Endothelial cell of umbilical vein (primary cell): ENCODE measurements around the gene NCS1. TPM values are rescaled to one million over a fixed set of nuclear protein-coding genes. Genes with fewer than 3 reads are reported as not detected.
A peak's percentile ranks its signal among the peaks of the same experiment; 100 is the strongest.

Source experiments
- BruUV-seq: library from RNA; stranded (reverse); fragments of 400-500 nt; replicated peaks from 2 replicates; lab custom pipeline; 2021; lab: Mats Ljungman, UMichigan
- CTCF ChIA-PET: fragments of 300-600, 350-600 bp; sonication (Branson Sonifier 250); formaldehyde crosslinking; loops from one replicate; lab custom pipeline; 2021; ENCODE audit warnings: antibody characterized with exemption, inconsistent platforms; lab: Charles Lee
- POLR2A ChIA-PET: fragments of 300-600, 350-600 bp; sonication (Branson Sonifier 250); formaldehyde crosslinking; loops from one replicate; lab custom pipeline; 2021; ENCODE audit warnings: antibody characterized with exemption, inconsistent platforms; lab: Charles Lee
- DNase-seq: peaks from one replicate; pipeline ENCODE4 v3.0.0-alpha.2; 2011; ENCODE audit warnings: low read depth, low spot score
- FAIRE-seq: peaks from 2 replicates; lab custom pipeline; 2011; peaks lifted over from hg19 to GRCh38; lab: Jason Lieb, UNC
- H2AFZ ChIP-seq: 2 replicates; pipeline ENCODE4 v1.6.0; 2012; ENCODE audit warnings: low read depth, low read length, control low read depth, inconsistent platforms
- H3K27ac ChIP-seq: 2 replicates; pipeline ENCODE4 v1.5.1; 2011; ENCODE audit warnings: low read depth, mild to moderate bottlenecking, control low read depth, low read length, moderate library complexity; ENCODE audit not compliant: insufficient read depth
- H3K27me3 ChIP-seq, 2 experiments: 2 replicates each; pipeline versions ENCODE4 v1.6.0 to v1.6.1; 2011; ENCODE audit warnings: low read length in 2 of 2, mixed read lengths in 1 of 2; ENCODE audit not compliant: control insufficient read depth in 2 of 2, insufficient read depth in 2 of 2
- H3K36me3 ChIP-seq, 2 experiments: 2 replicates in 1 of 2; 3 replicates in 1 of 2; pipeline ENCODE4 v1.5.1; 2011; ENCODE audit warnings: low read length in 2 of 2, mild to moderate bottlenecking in 1 of 2, moderate library complexity in 1 of 2; ENCODE audit not compliant: control insufficient read depth in 2 of 2, insufficient read depth in 2 of 2; ENCODE audit errors: extremely low read depth in 1 of 2
- H3K4me1 ChIP-seq: 3 replicates; pipeline ENCODE4 v1.5.1; 2011; ENCODE audit warnings: mild to moderate bottlenecking, low read length; ENCODE audit not compliant: control insufficient read depth, insufficient read depth; ENCODE audit errors: extremely low read depth
- H3K4me2 ChIP-seq: 2 replicates; pipeline ENCODE4 v1.6.1; 2011; ENCODE audit warnings: low read length, control low read depth, mixed read lengths; ENCODE audit not compliant: insufficient read depth
- H3K4me3 ChIP-seq, 3 experiments: fragments of 200-600 bp in 1 of 3; sonication (generic), shearing (Covaris generic) in 1 of 3; replicated peaks in 1 of 3; 2 replicates each; pipeline ENCODE4 v1.5.1; 2011 to 2016; ENCODE audit warnings: control low read depth in 3 of 3, low read length in 3 of 3, mild to moderate bottlenecking in 2 of 3, inconsistent platforms in 1 of 3, low read depth in 1 of 3, moderate library complexity in 1 of 3; ENCODE audit not compliant: insufficient read depth in 1 of 3
- H3K79me2 ChIP-seq: 2 replicates; pipeline ENCODE4 v1.6.0; 2012; ENCODE audit warnings: low read length, inconsistent platforms; ENCODE audit not compliant: control insufficient read depth, insufficient read depth
- H3K9ac ChIP-seq: replicated peaks from 2 replicates; pipeline ENCODE3; 2011; ENCODE audit warnings: low read length, control low read depth; ENCODE audit not compliant: insufficient read depth; ENCODE audit errors: extremely low read depth
- H3K9me1 ChIP-seq: replicated peaks from 3 replicates; pipeline ENCODE4 v1.6.0; 2011; ENCODE audit warnings: mild to moderate bottlenecking, low read length; ENCODE audit not compliant: control insufficient read depth, insufficient read depth; ENCODE audit errors: extremely low read depth
- H3K9me3 ChIP-seq: replicated peaks from 2 replicates; pipeline ENCODE4 v1.5.1; 2012; ENCODE audit warnings: low read length, inconsistent platforms; ENCODE audit not compliant: control insufficient read depth, insufficient read depth
- H4K20me1 ChIP-seq: replicated peaks from 2 replicates; pipeline ENCODE3; 2011; ENCODE audit warnings: mild to moderate bottlenecking, low read length; ENCODE audit not compliant: control insufficient read depth, insufficient read depth; ENCODE audit errors: extremely low read depth
- EZH2 ChIP-seq: IDR thresholded peaks from 2 replicates; pipeline ENCODE4 v1.6.1; 2012; ENCODE audit warnings: borderline replicate concordance, low read depth, mild to moderate bottlenecking, moderate library complexity, low read length, inconsistent platforms; ENCODE audit not compliant: severe bottlenecking
- FOS ChIP-seq: IDR thresholded peaks from 2 replicates; pipeline ENCODE4 v1.6.1; 2011; ENCODE audit warnings: mild to moderate bottlenecking, low read length, moderate library complexity, borderline replicate concordance; ENCODE audit not compliant: insufficient read depth
- GATA2 ChIP-seq: IDR thresholded peaks from 2 replicates; pipeline ENCODE4 v1.7.0; 2011; ENCODE audit warnings: low read depth, mild to moderate bottlenecking, moderate library complexity, mixed read lengths, low read length; ENCODE audit not compliant: insufficient read length, insufficient read depth
- JUN ChIP-seq: IDR thresholded peaks from 2 replicates; pipeline ENCODE4 v1.6.1; 2011; ENCODE audit warnings: borderline replicate concordance, low read depth; ENCODE audit not compliant: insufficient read length, insufficient read depth
- MAX ChIP-seq: IDR thresholded peaks from 2 replicates; pipeline ENCODE4 v1.6.1; 2011; ENCODE audit not compliant: insufficient read depth, insufficient read length
- MYC ChIP-seq: IDR thresholded peaks from one replicate; pipeline ENCODE4 v1.6.1; 2011; ENCODE audit warnings: mild to moderate bottlenecking, low read depth, low read length
- POLR2AphosphoS5 ChIP-seq: IDR thresholded peaks from 2 replicates; pipeline ENCODE4 v1.6.1; 2012; ENCODE audit warnings: low read depth, mild to moderate bottlenecking, control low read depth, low read length, moderate library complexity; ENCODE audit not compliant: insufficient read depth
- dilution Hi-C: fragments of 300-500 bp; cut with MboI; formaldehyde crosslinking; loops from one replicate; pipeline ENCODE4 v1.15.0; 2019; ENCODE audit warnings: low sequenced_read_pairs; ENCODE audit not compliant: extremely low pct_ligation_motif_present
- intact Hi-C: fragments of 100-400 bp; cut with micrococcal nuclease; formaldehyde crosslinking; loops from one replicate; pipeline ENCODE4 v1.10.0; 2022
- polyA plus RNA-seq, 4 experiments: library from polyadenylated mRNA; depleted of rRNA in 3 of 4; stranded (reverse) in 3 of 4; unstranded in 1 of 4; fragments of >200 nt; gene quantifications; 2 replicates each; pipeline versions ENCODE4 v1.2.1 to v1.2.3, GENCODE V29; 2011 to 2012; ENCODE audit warnings: missing spikeins in 1 of 4
- total RNA-seq: library from RNA; stranded (reverse); gene quantifications from 2 replicates; pipeline ENCODE4 v1.2.3, GENCODE V29; 2021

The NCS1 gene
- total and polyA plus RNA-seq, 2 donors (not counting 3 experiments of a cell fraction or from before 2014, with no cell fraction given): 53.6 to 77.4 TPM

- Histone ChIP-seq H3K27ac (no peak overlapping the region), H3K4me2 (no peak overlapping the region), H3K36me3 (no peaks in the 10 kb centered on the region), H3K27me3 (no peaks in the 10 kb centered on the region), H3K79me2 (no peaks in the 10 kb centered on the region), H3K9ac (no peak overlapping the region), H2AFZ (peak overlapping the region; percentile 8), H3K9me1 (no peaks in the 10 kb centered on the region), H3K4me3 (no peak overlapping the region), H3K4me1 (no peaks in the 10 kb centered on the region), H4K20me1 (no peaks in the 10 kb centered on the region), H3K9me3 (no peaks in the 10 kb centered on the region)
- ChIA-PET CTCF (interaction anchor here (0.8 to 3.2 kb wide), 5 partner anchors 9 to 135 kb away, joined by 3 to 11 read pairs (median 7); no protein-coding TSS in a partner anchor), POLR2A (no interaction called here)
- dilution Hi-C loops: no loop called here
- no peak for FAIRE-seq
- TF ChIP-seq EZH2 (no peak), FOS (no peak), MYC (no peak), POLR2AphosphoS5 (no peak), JUN (no peak), GATA2 (no peak), MAX (no peak)
- intact Hi-C loops: loop anchor here (2.0 kb wide), 1 partner anchor 100 kb away; no protein-coding TSS in a partner anchor
- no TSS peak for BruUV-seq
- no peak for DNase-seq
Measured at GRCh38 chr9:130242270-130243014, 70.2 kb downstream of the NCS1 start.
